ENCODE results near the gene ZDHHC5. TPM values are rescaled to one million over a fixed set of nuclear protein-coding genes. Genes with fewer than 3 reads are reported as not detected.
A peak's percentile ranks its signal among the peaks of the same experiment; 100 is the strongest.

The ZDHHC5 gene
- total and polyA plus RNA-seq, 2 of the 13 experiments (the other 11 are each of a cell fraction or from before 2014, with no cell fraction given) = 26.6 to 34.0 TPM

DNA sequence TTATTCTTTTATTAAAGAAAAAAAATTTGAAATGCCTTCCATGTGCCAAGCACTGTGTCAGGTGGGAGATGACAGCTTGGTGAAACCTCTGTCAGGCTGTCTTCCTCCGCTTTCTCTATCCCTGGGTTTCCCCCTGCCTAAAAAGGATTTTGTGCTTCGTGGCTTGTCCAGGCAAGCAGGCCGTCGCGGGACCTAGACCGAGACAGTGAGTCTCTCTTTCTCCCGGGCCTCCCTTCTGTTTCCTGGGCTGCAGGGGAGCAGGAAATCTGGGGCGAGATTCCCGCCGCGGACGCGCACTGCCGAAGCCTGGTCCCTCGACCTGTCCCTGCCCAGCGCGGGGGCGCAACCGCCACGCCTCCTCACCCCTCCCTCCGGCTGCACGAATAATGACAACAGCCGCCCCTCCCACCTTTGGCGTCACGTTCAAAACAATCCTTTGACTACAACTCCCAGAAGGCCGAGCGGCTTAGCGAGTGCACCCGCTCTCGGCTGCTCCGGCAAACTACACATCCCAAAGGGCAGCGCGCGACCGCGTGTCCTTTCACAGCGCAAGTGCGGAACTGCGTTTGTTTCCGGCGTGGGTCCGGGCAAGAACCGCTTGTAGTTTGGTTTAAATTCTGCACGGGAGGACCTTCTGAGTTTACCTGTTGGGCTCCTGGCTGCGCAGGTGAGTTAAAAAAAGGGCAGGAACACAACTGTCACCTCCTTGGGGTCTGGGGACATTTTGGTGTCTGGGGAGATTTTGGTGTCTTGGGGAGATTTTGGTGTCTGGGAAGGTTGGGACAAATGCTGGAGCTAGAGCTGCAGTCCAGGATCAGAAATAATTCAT, 10.5 kb upstream of the ZDHHC5 start, which contains the start of gene CLP1 (continued):
- TF ChIP-seq YY1 (IDR thresholded peaks at IDR 0.05; ENCODE audit: insufficient read depth, insufficient replicate concordance, low read depth, low read length) (peak; percentile 63), MAFF (IDR thresholded peaks at IDR 0.05; ENCODE audit: low read depth, low read length) (0 out of 2 replicates have a peak, but pooled peaks have one; percentile 11), KLF16 (CRISPR knock-in tag; IDR thresholded peaks at IDR 0.05) (peak in 1 of 2 experiments; percentile 75; a peak in 2 of 4 replicates), ZEB1 (IDR thresholded peaks at IDR 0.05; ENCODE audit: insufficient replicate concordance, low read depth) (peak; percentile 28), GFI1 (CRISPR knock-in tag; IDR thresholded peaks at IDR 0.05; ENCODE audit: borderline replicate concordance) (0 out of 2 replicates have a peak, but pooled peaks have one; percentile 41), JUN (CRISPR knock-in tag; IDR thresholded peaks at IDR 0.05) (0 out of 2 replicates have a peak, but pooled peaks have one; percentile 26), ZNF766 (CRISPR knock-in tag; IDR thresholded peaks at IDR 0.05; ENCODE audit: borderline replicate concordance) (no peak), CEBPG (CRISPR knock-in tag; IDR thresholded peaks at IDR 0.05) (peak; percentile 57), STAT5B (CRISPR knock-in tag; IDR thresholded peaks at IDR 0.05) (no peak), HDAC2 (CRISPR knock-in tag; IDR thresholded peaks at IDR 0.05) (peak; percentile 65; the same call in 1 of the 2 replicates), HNRNPL (IDR thresholded peaks at IDR 0.05; ENCODE audit: low read depth, low read length) (no peak), ZNF644 (CRISPR knock-in tag; IDR thresholded peaks at IDR 0.05; ENCODE audit: low read depth) (no peak), ERF (CRISPR knock-in tag; IDR thresholded peaks at IDR 0.05) (peak; percentile 86), NFE2L2 (IDR thresholded peaks at IDR 0.05; ENCODE audit: low read length) (no peak), ATF7 (IDR thresholded peaks at IDR 0.05) (no peak), ATF7 (CRISPR knock-in tag; IDR thresholded peaks at IDR 0.05) (peak; percentile 57; the same call in 1 of the 2 replicates), ZSCAN29 (CRISPR knock-in tag; conservative IDR thresholded peaks at IDR 0.05) (peak; percentile 86; the same call in 1 of the 2 replicates), BCL6 (CRISPR knock-in tag; IDR thresholded peaks at IDR 0.05) (peak; percentile 29; the same call in 1 of the 2 replicates)
- TF ChIP-seq, protein P1, sequence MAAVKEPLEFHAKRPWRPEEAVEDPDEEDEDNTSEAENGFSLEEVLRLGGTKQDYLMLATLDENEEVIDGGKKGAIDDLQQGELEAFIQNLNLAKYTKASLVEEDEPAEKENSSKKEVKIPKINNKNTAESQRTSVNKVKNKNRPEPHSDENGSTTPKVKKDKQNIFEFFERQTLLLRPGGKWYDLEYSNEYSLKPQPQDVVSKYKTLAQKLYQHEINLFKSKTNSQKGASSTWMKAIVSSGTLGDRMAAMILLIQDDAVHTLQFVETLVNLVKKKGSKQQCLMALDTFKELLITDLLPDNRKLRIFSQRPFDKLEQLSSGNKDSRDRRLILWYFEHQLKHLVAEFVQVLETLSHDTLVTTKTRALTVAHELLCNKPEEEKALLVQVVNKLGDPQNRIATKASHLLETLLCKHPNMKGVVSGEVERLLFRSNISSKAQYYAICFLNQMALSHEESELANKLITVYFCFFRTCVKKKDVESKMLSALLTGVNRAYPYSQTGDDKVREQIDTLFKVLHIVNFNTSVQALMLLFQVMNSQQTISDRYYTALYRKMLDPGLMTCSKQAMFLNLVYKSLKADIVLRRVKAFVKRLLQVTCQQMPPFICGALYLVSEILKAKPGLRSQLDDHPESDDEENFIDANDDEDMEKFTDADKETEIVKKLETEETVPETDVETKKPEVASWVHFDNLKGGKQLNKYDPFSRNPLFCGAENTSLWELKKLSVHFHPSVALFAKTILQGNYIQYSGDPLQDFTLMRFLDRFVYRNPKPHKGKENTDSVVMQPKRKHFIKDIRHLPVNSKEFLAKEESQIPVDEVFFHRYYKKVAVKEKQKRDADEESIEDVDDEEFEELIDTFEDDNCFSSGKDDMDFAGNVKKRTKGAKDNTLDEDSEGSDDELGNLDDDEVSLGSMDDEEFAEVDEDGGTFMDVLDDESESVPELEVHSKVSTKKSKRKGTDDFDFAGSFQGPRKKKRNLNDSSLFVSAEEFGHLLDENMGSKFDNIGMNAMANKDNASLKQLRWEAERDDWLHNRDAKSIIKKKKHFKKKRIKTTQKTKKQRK (IDR thresholded peaks at IDR 0.05; ENCODE audit: low read length) = no peak
- TF ChIP-seq, protein P2, sequence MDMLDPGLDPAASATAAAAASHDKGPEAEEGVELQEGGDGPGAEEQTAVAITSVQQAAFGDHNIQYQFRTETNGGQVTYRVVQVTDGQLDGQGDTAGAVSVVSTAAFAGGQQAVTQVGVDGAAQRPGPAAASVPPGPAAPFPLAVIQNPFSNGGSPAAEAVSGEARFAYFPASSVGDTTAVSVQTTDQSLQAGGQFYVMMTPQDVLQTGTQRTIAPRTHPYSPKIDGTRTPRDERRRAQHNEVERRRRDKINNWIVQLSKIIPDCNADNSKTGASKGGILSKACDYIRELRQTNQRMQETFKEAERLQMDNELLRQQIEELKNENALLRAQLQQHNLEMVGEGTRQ (IDR thresholded peaks at IDR 0.05; ENCODE audit: low read depth, low read length) = no peak
- TF ChIP-seq, protein P2 (CRISPR knock-in tag; IDR thresholded peaks at IDR 0.05; ENCODE audit: borderline replicate concordance) = peak; percentile 69; the same call in 1 of the 2 replicates
- TF ChIP-seq, protein P3, sequence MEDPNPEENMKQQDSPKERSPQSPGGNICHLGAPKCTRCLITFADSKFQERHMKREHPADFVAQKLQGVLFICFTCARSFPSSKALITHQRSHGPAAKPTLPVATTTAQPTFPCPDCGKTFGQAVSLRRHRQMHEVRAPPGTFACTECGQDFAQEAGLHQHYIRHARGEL (CRISPR knock-in tag; IDR thresholded peaks at IDR 0.05) = no peak
- TF ChIP-seq, protein P4, sequence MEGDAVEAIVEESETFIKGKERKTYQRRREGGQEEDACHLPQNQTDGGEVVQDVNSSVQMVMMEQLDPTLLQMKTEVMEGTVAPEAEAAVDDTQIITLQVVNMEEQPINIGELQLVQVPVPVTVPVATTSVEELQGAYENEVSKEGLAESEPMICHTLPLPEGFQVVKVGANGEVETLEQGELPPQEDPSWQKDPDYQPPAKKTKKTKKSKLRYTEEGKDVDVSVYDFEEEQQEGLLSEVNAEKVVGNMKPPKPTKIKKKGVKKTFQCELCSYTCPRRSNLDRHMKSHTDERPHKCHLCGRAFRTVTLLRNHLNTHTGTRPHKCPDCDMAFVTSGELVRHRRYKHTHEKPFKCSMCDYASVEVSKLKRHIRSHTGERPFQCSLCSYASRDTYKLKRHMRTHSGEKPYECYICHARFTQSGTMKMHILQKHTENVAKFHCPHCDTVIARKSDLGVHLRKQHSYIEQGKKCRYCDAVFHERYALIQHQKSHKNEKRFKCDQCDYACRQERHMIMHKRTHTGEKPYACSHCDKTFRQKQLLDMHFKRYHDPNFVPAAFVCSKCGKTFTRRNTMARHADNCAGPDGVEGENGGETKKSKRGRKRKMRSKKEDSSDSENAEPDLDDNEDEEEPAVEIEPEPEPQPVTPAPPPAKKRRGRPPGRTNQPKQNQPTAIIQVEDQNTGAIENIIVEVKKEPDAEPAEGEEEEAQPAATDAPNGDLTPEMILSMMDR (CRISPR knock-in tag; IDR thresholded peaks at IDR 0.05) = peak; percentile 40; the same call in 1 of the 2 replicates
